ENCODE measurements around the gene MXRA8. TPM values are rescaled to one million over a fixed set of nuclear protein-coding genes. Genes with fewer than 3 reads are reported as not detected.
A peak's percentile ranks its signal among the peaks of the same experiment; 100 is the strongest.

The MXRA8 gene
- total and polyA plus RNA-seq, 9 of the 15 experiments (the other 6 are each of a cell fraction or from before 2014, with no cell fraction given), result 0.66 to 11.3 (median 6.3) TPM

- TF ChIP-seq, protein P1, sequence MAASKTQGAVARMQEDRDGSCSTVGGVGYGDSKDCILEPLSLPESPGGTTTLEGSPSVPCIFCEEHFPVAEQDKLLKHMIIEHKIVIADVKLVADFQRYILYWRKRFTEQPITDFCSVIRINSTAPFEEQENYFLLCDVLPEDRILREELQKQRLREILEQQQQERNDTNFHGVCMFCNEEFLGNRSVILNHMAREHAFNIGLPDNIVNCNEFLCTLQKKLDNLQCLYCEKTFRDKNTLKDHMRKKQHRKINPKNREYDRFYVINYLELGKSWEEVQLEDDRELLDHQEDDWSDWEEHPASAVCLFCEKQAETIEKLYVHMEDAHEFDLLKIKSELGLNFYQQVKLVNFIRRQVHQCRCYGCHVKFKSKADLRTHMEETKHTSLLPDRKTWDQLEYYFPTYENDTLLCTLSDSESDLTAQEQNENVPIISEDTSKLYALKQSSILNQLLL (CRISPR knock-in tag; IDR thresholded peaks at IDR 0.05; ENCODE audit: borderline replicate concordance), result no peak
- TF ChIP-seq, protein P2, sequence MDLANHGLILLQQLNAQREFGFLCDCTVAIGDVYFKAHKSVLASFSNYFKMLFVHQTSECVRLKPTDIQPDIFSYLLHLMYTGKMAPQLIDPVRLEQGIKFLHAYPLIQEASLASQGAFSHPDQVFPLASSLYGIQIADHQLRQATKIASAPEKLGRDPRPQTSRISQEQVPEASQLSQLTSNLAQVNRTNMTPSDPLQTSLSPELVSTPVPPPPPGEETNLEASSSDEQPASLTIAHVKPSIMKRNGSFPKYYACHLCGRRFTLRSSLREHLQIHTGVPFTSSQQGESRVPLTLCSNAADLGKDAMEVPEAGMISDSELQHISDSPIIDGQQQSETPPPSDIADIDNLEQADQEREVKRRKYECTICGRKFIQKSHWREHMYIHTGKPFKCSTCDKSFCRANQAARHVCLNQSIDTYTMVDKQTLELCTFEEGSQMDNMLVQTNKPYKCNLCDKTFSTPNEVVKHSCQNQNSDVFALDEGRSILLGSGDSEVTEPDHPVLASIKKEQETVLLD (IDR thresholded peaks at IDR 0.05), result peak; percentile 82
- no peak for TF ChIP-seq HNRNPK (IDR thresholded peaks at IDR 0.05; ENCODE audit: low read depth, low read length, poor library complexity, severe bottlenecking)
- 0 out of 2 replicates have a peak, but pooled peaks have one; percentile 6 for TF ChIP-seq ARID1B (IDR thresholded peaks at IDR 0.05)
- no peak for TF ChIP-seq ZNF197 (CRISPR knock-in tag; IDR thresholded peaks at IDR 0.05; ENCODE audit: low read depth)
- TF ChIP-seq KLF13 (tag; IDR thresholded peaks at IDR 0.05; ENCODE audit: borderline replicate concordance, low read depth), result 0 out of 2 replicates have a peak, but pooled peaks have one; percentile 10
- TF ChIP-seq EGR1 (conservative IDR thresholded peaks at IDR 0.05), result no peak
- no peak; the same call in 1 of the 2 replicates for TF ChIP-seq ZNF212 (CRISPR knock-in tag; IDR thresholded peaks at IDR 0.05)
- TF ChIP-seq MXI1 (IDR thresholded peaks at IDR 0.05; ENCODE audit: low read depth, low read length), result peak; percentile 89
- TF ChIP-seq ZBTB1 (CRISPR knock-in tag; IDR thresholded peaks at IDR 0.05; ENCODE audit: borderline replicate concordance, low read depth), result no peak
- no peak for TF ChIP-seq BCOR (IDR thresholded peaks at IDR 0.05)
- TF ChIP-seq, protein P3, sequence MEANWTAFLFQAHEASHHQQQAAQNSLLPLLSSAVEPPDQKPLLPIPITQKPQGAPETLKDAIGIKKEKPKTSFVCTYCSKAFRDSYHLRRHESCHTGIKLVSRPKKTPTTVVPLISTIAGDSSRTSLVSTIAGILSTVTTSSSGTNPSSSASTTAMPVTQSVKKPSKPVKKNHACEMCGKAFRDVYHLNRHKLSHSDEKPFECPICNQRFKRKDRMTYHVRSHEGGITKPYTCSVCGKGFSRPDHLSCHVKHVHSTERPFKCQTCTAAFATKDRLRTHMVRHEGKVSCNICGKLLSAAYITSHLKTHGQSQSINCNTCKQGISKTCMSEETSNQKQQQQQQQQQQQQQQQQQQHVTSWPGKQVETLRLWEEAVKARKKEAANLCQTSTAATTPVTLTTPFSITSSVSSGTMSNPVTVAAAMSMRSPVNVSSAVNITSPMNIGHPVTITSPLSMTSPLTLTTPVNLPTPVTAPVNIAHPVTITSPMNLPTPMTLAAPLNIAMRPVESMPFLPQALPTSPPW (CRISPR knock-in tag; IDR thresholded peaks at IDR 0.05), result peak; percentile 71
- TF ChIP-seq BDP1 (IDR thresholded peaks at IDR 0.05; ENCODE audit: insufficient read depth, insufficient read length), result no peak
- TF ChIP-seq KAT8 (IDR thresholded peaks at IDR 0.05; ENCODE audit: low read depth), result no peak; the same call in 1 of the 2 replicates
- peak; percentile 96 for TF ChIP-seq TAF9B (IDR thresholded peaks at IDR 0.05; ENCODE audit: partially characterized antibody)
- peak; percentile 69 for TF ChIP-seq CREB1 (IDR thresholded peaks at IDR 0.05)
- peak; percentile 88 for TF ChIP-seq CREB1 (CRISPR knock-in tag; IDR thresholded peaks at IDR 0.05)
- TF ChIP-seq STAT6 (CRISPR knock-in tag; IDR thresholded peaks at IDR 0.05), result 0 out of 2 replicates have a peak, but pooled peaks have one; percentile 60
- peak; percentile 82; the same call in 1 of the 2 replicates for TF ChIP-seq ZBED1 (IDR thresholded peaks at IDR 0.05)
These were observed 48.7 kb upstream of the MXRA8 start, which contains the start of gene MRPL20 (continued) for GRCh38 chr1:1406821-1407635.
